H1 (cell line): ENCODE measurements around the gene KRTAP12-2. TPM values are rescaled to one million over a fixed set of nuclear protein-coding genes. Genes with fewer than 3 reads are reported as not detected.
A peak's percentile ranks its signal among the peaks of the same experiment; 100 is the strongest.

Experiments used
- CTCF ChIA-PET: fragments of 300-600 bp; sonication (Branson Sonifier 250); formaldehyde crosslinking; loops from one replicate; lab custom pipeline; 2021; ENCODE audit not compliant: partially characterized antibody; lab: Charles Lee
- POLR2A ChIA-PET: fragments of 300-600 bp; sonication (Branson Sonifier 250); formaldehyde crosslinking; loops from one replicate; lab custom pipeline; 2021; ENCODE audit warnings: inconsistent platforms; ENCODE audit not compliant: partially characterized antibody; lab: Charles Lee
- DNase-seq, 2 experiments: peaks; one replicate each; pipeline versions ENCODE4 v3.0.0 to v3.0.0-alpha.2; 2010 to 2022; ENCODE audit warnings: low spot score in 2 of 2, low read depth in 1 of 2, mixed read lengths in 1 of 2
- FAIRE-seq: peaks from 2 replicates; lab custom pipeline; 2011; peaks lifted over from hg19 to GRCh38; lab: Jason Lieb, UNC
- H2AFZ ChIP-seq: 2 replicates; pipeline ENCODE4 v1.8.1; 2012; ENCODE audit warnings: low read length, inconsistent platforms
- H2AK5ac ChIP-seq: 2 replicates; pipeline ENCODE4 v1.6.1; 2013; ENCODE audit warnings: low read depth, low read length
- H2BK120ac ChIP-seq: replicated peaks from 2 replicates; pipeline ENCODE3; 2013; ENCODE audit warnings: low read depth, low read length, inconsistent platforms
- H2BK12ac ChIP-seq: 2 replicates; pipeline ENCODE4 v1.6.1; 2013; ENCODE audit warnings: low read depth, low read length
- H2BK15ac ChIP-seq: 2 replicates; pipeline ENCODE4 v1.6.1; 2013; ENCODE audit warnings: low read length
- H2BK20ac ChIP-seq: 2 replicates; pipeline ENCODE4 v1.6.1; 2013; ENCODE audit warnings: low read length
- H2BK5ac ChIP-seq: 2 replicates; pipeline ENCODE4 v1.6.1; 2013; ENCODE audit warnings: low read depth, low read length
- H3K14ac ChIP-seq: 2 replicates; pipeline ENCODE4 v1.6.1; 2013; ENCODE audit warnings: inconsistent platforms; ENCODE audit not compliant: insufficient read length
- H3K18ac ChIP-seq: 2 replicates; pipeline ENCODE4 v1.6.1; 2013; ENCODE audit warnings: low read length; ENCODE audit errors: extremely low read depth
- H3K23ac ChIP-seq: 2 replicates; pipeline ENCODE4 v1.6.1; 2013; ENCODE audit warnings: inconsistent platforms; ENCODE audit not compliant: insufficient read length
- H3K23me2 ChIP-seq: 2 replicates; pipeline ENCODE4 v1.6.1; 2013; ENCODE audit warnings: low read depth, low read length
- H3K27ac ChIP-seq: 2 replicates; pipeline ENCODE4 v1.6.1; 2011; ENCODE audit warnings: low read depth, low read length, inconsistent platforms
- H3K27me3 ChIP-seq, 4 experiments: replicated peaks in 1 of 4; 1 replicate in 1 of 4; 2 replicates in 3 of 4; pipeline versions ENCODE4 v1.6.1 to v1.8.1; 2011 to 2013; ENCODE audit warnings: low read length in 3 of 4, mild to moderate bottlenecking in 3 of 4, inconsistent platforms in 2 of 4, mixed read lengths in 2 of 4, moderate library complexity in 1 of 4; ENCODE audit not compliant: control insufficient read depth in 3 of 4, insufficient read depth in 3 of 4; ENCODE audit errors: extremely low read depth in 1 of 4
- H3K36me3 ChIP-seq, 4 experiments: 2 replicates each; pipeline versions ENCODE4 v1.6.1 to v1.8.1; 2011 to 2013; ENCODE audit warnings: mild to moderate bottlenecking in 4 of 4, low read length in 3 of 4, moderate library complexity in 2 of 4, control low read depth in 1 of 4, inconsistent platforms in 1 of 4; ENCODE audit not compliant: insufficient read depth in 4 of 4, control insufficient read depth in 2 of 4
- H3K4ac ChIP-seq: replicated peaks from 2 replicates; pipeline ENCODE3; 2013; ENCODE audit warnings: low read length, low read depth, mixed read lengths, inconsistent platforms; ENCODE audit not compliant: insufficient read length
- H3K4me1 ChIP-seq, 4 experiments: replicated peaks in 1 of 4; 1 replicate in 1 of 4; 2 replicates in 3 of 4; pipeline versions ENCODE4 v1.6.1 to v1.8.1; 2011 to 2013; ENCODE audit warnings: low read length in 3 of 4, inconsistent platforms in 2 of 4, mixed read lengths in 1 of 4; ENCODE audit not compliant: insufficient read depth in 4 of 4, control insufficient read depth in 3 of 4
- H3K4me2 ChIP-seq, 2 experiments: 2 replicates each; pipeline versions ENCODE4 v1.6.1 to v1.8.1; 2011 to 2013; ENCODE audit warnings: low read depth in 2 of 2, low read length in 2 of 2, control low read depth in 1 of 2, inconsistent platforms in 1 of 2, mild to moderate bottlenecking in 1 of 2; ENCODE audit not compliant: insufficient read depth in 1 of 2
- H3K4me3 ChIP-seq, 4 experiments: fragments of 200-600, 300-600 bp in 1 of 4; sonication (generic), shearing (Covaris generic), sonication (Bioruptor Twin) in 1 of 4; 2 replicates each; pipeline versions ENCODE4 v1.5.1 to v1.8.1; 2011 to 2016; ENCODE audit warnings: low read length in 4 of 4, low read depth in 3 of 4, control low read depth in 2 of 4, inconsistent platforms in 2 of 4, mild to moderate bottlenecking in 2 of 4, mixed read lengths in 1 of 4, moderate library complexity in 1 of 4; ENCODE audit not compliant: insufficient read depth in 2 of 4; ENCODE audit errors: extremely low read depth in 1 of 4
- H3K56ac ChIP-seq: replicated peaks from 2 replicates; pipeline ENCODE3; 2013; ENCODE audit warnings: low read depth, mild to moderate bottlenecking, mixed read lengths, low read length, inconsistent platforms; ENCODE audit not compliant: insufficient read length
- H3K79me1 ChIP-seq: 2 replicates; pipeline ENCODE4 v1.6.1; 2013; ENCODE audit warnings: low read depth, low read length, control low read depth
- H3K79me2 ChIP-seq, 2 experiments: 2 replicates each; pipeline versions ENCODE4 v1.6.1 to v1.8.1; 2012 to 2013; ENCODE audit warnings: low read length in 2 of 2, mild to moderate bottlenecking in 2 of 2, inconsistent platforms in 1 of 2; ENCODE audit not compliant: insufficient read depth in 2 of 2, control insufficient read depth in 1 of 2
- H3K9ac ChIP-seq, 4 experiments: replicated peaks in 1 of 4; 1 replicate in 1 of 4; 2 replicates in 3 of 4; pipeline versions ENCODE4 v1.6.1 to v1.8.1; 2011 to 2013; ENCODE audit warnings: low read depth in 3 of 4, low read length in 3 of 4, control low read depth in 2 of 4, mild to moderate bottlenecking in 2 of 4, moderate library complexity in 2 of 4, inconsistent platforms in 1 of 4; ENCODE audit errors: extremely low read depth in 1 of 4
- H3K9me3 ChIP-seq, 2 experiments: 2 replicates each; pipeline versions ENCODE4 v1.6.1 to v1.8.1; 2012 to 2013; ENCODE audit warnings: mild to moderate bottlenecking in 2 of 2, moderate library complexity in 2 of 2, control low read depth in 1 of 2, inconsistent platforms in 1 of 2, low read depth in 1 of 2, low read length in 1 of 2, mixed read lengths in 1 of 2; ENCODE audit not compliant: insufficient read depth in 2 of 2
- H4K20me1 ChIP-seq, 2 experiments: replicated peaks in 1 of 2; 2 replicates each; pipeline versions ENCODE3 to v1.8.1; 2011 to 2013; ENCODE audit warnings: inconsistent platforms in 2 of 2, low read length in 2 of 2, mild to moderate bottlenecking in 1 of 2; ENCODE audit not compliant: insufficient read depth in 2 of 2, control insufficient read depth in 1 of 2
- H4K5ac ChIP-seq: 2 replicates; pipeline ENCODE4 v1.6.1; 2013; ENCODE audit warnings: low read length, low read depth, mixed read lengths, inconsistent platforms; ENCODE audit not compliant: insufficient read length
- H4K8ac ChIP-seq: 2 replicates; pipeline ENCODE4 v1.8.0; 2013; ENCODE audit warnings: mild to moderate bottlenecking, moderate library complexity, low read length, inconsistent platforms; ENCODE audit not compliant: insufficient read depth; ENCODE audit errors: extremely low read depth
- H4K91ac ChIP-seq: replicated peaks from 2 replicates; pipeline ENCODE3; 2013; ENCODE audit warnings: low read length, mixed read lengths, inconsistent platforms; ENCODE audit not compliant: insufficient read length
- BCL11A ChIP-seq, 2 experiments: IDR thresholded peaks; one replicate each; pipeline ENCODE4 v1.6.1; 2011; ENCODE audit warnings: low read depth in 2 of 2, low read length in 2 of 2, mild to moderate bottlenecking in 2 of 2
- CBX8 ChIP-seq: fragments of 300-800, 300-1000 bp; sonication (generic); IDR thresholded peaks from 2 replicates; pipeline ENCODE4 v1.7.1; 2016; ENCODE audit warnings: low read depth, low read length, borderline replicate concordance
- CHD1 ChIP-seq: IDR thresholded peaks from 2 replicates; pipeline ENCODE4 v1.6.1; 2012; ENCODE audit warnings: low read depth, low read length, improper control_type of control experiment
- E2F6 ChIP-seq: IDR thresholded peaks from 2 replicates; pipeline ENCODE4 v1.6.1; 2012; ENCODE audit warnings: inconsistent platforms
- EGR1 ChIP-seq: IDR thresholded peaks from 2 replicates; pipeline ENCODE4 v1.6.1; 2011; ENCODE audit warnings: low read depth, low read length, borderline replicate concordance
- JUN ChIP-seq: IDR thresholded peaks from 2 replicates; pipeline ENCODE4 v1.6.1; 2011; ENCODE audit warnings: low read depth, mild to moderate bottlenecking, improper control_type of control experiment, low read length
- NANOG ChIP-seq: IDR thresholded peaks from 2 replicates; pipeline ENCODE4 v1.6.1; 2011; ENCODE audit warnings: low read length, low read depth, mild to moderate bottlenecking, inconsistent platforms; ENCODE audit not compliant: insufficient read depth, poor library complexity, severe bottlenecking
- PHF8 ChIP-seq: fragments of 200-600 bp; sonication (generic); conservative IDR thresholded peaks from 2 replicates; pipeline ENCODE4 v1.7.1; 2012; ENCODE audit warnings: low read depth, mild to moderate bottlenecking, inconsistent platforms, low read length, moderate library complexity
- POLR2AphosphoS5 ChIP-seq: IDR thresholded peaks from 2 replicates; pipeline ENCODE4 v1.6.1; 2011; ENCODE audit warnings: low read depth, low read length
- RAD21 ChIP-seq, 2 experiments: IDR thresholded peaks in 1 of 2; conservative IDR thresholded peaks in 1 of 2; 2 replicates each; pipeline ENCODE4 v1.6.1; 2011; ENCODE audit warnings: low read depth in 2 of 2, low read length in 2 of 2, improper control_type of control experiment in 1 of 2, inconsistent platforms in 1 of 2, mild to moderate bottlenecking in 1 of 2, moderate library complexity in 1 of 2
- RFX5 ChIP-seq: IDR thresholded peaks from 2 replicates; pipeline ENCODE4 v1.6.1; 2011; ENCODE audit warnings: low read depth, low read length, improper control_type of control experiment, borderline replicate concordance
- WGBS, 2 experiments: shearing (Covaris generic) in 1 of 2; methylation state at CpG; one replicate each; pipeline versions ENCODE4 v1.1.6 to v1.1.7; 2013 to 2015; ENCODE audit warnings: low lambda C conversion rate in 2 of 2, mixed read lengths in 2 of 2, inconsistent platforms in 1 of 2, low coverage in 1 of 2, missing lambda C conversion rate in 1 of 2; ENCODE audit not compliant: insufficient replicate concordance in 2 of 2, insufficient coverage in 1 of 2, insufficient read length in 1 of 2; ENCODE audit errors: extremely low coverage in 1 of 2, missing lambda C conversion rate in 1 of 2; 5-methylcytosine and 5-hydroxymethylcytosine counted together
- polyA plus RNA-seq, 7 experiments: library from polyadenylated mRNA; depleted of rRNA in 3 of 7; stranded (reverse) in 5 of 7; unstranded in 2 of 7; fragments of >200 nt in 5 of 7; fragments of 200-250 nt in 2 of 7; gene quantifications; 1 replicate in 5 of 7; 2 replicates in 1 of 7; 4 replicates in 1 of 7; pipeline versions ENCODE4 v1.2.1 to v1.2.3, GENCODE V29; 2011 to 2013; ENCODE audit warnings: missing spikeins in 2 of 7, mixed read lengths in 2 of 7
- total RNA-seq: library from RNA; stranded (reverse); fragmentation: NEBNext Ultra II Directional; extraction: Animal tissue kit (Norgen Biotek cat#: 25700); gene quantifications from 2 replicates; pipeline ENCODE4 v1.2.1, GENCODE V29; 2021

KRTAP12-2 gene
- total and polyA plus RNA-seq, 2 of the 8 experiments (the other 6 are each of a cell fraction or from before 2014, with no cell fraction given), result 0.50 TPM; not detected in 1

GRCh38 chr21:44686843-44687561 is 20.3 kb upstream of the KRTAP12-2 start:
- H2AFZ ChIP-seq, result no peak overlapping the region
- 81% methylated on average over 25 of the region's 25 CpGs; no CpG with 5 or more reads in 1 of the 2 experiments for WGBS, 2 experiments
- H4K20me1 ChIP-seq, result no peaks in the 10 kb centered on the region
- H4K91ac ChIP-seq, result peak overlapping the region; percentile 59
- H3K79me1 ChIP-seq, result no peaks in the 10 kb centered on the region
- no peaks in the 10 kb centered on the region for H3K23me2 ChIP-seq
- H4K8ac ChIP-seq, result no peak overlapping the region
- peak overlapping the region; percentile 32 for H4K5ac ChIP-seq
- no peaks in the 10 kb centered on the region for H3K36me3 ChIP-seq
- no peak overlapping the region for H3K23ac ChIP-seq
- H2BK15ac ChIP-seq, result 0 out of 2 replicates have a peak overlapping the region, but pooled peaks have one; percentile 61
- H3K9me3 ChIP-seq, result no peaks in the 10 kb centered on the region
- H2AK5ac ChIP-seq, result peak overlapping the region; percentile 69
- H3K27ac ChIP-seq, result no peak overlapping the region
- H3K4me2 ChIP-seq, result peak overlapping the region; percentile 16 to 37; a peak in 2 of 4 replicates
- no peak overlapping the region for H3K4me3 ChIP-seq
- H2BK20ac ChIP-seq, result peak overlapping the region; percentile 86; the same call in 1 of the 2 replicates
- H3K18ac ChIP-seq, result peak overlapping the region; percentile 99
- no peaks in the 10 kb centered on the region for H3K27me3 ChIP-seq
- no peak overlapping the region; a peak in 1 of 7 replicates for H3K9ac ChIP-seq
- H3K4ac ChIP-seq, result no peak overlapping the region
- H2BK120ac ChIP-seq, result peak overlapping the region; percentile 31
- H3K14ac ChIP-seq, result no peak overlapping the region
- peak overlapping the region; percentile 78; the same call in 1 of the 2 replicates for H2BK5ac ChIP-seq
- peaks cover 5 to 11% (median 9%) of the 10 kb centered on the region in 4 experiments for H3K4me1 ChIP-seq
- no peak overlapping the region for H3K56ac ChIP-seq
- ChIA-PET POLR2A (no interaction called here), CTCF (interaction anchor here (0.8 to 2.5 kb wide), 10 partner anchors 9 to 196 kb away, joined by 3 to 13 read pairs (median 3); partner anchors contain the start of gene KRTAP10-12)
- no peaks in the 10 kb centered on the region for H3K79me2 ChIP-seq
- FAIRE-seq, result no peak
- no peak for DNase-seq
- H2BK12ac ChIP-seq, result peak overlapping the region; percentile 68; the same call in 1 of the 2 replicates
- no peak for TF ChIP-seq POLR2AphosphoS5
- TF ChIP-seq E2F6, result no peak
- TF ChIP-seq CHD1, result no peak
- TF ChIP-seq PHF8, result no peak
- no peak for TF ChIP-seq RFX5
- TF ChIP-seq JUN, result no peak
- TF ChIP-seq NANOG, result no peak
- no peak for TF ChIP-seq BCL11A (IDR thresholded peaks at IDR 0.05; ENCODE audit: low read depth in 2 of 2, low read length in 2 of 2)
- no peak for TF ChIP-seq CBX8
- no peak for TF ChIP-seq EGR1
- no peak for TF ChIP-seq RAD21 (IDR thresholded peaks at IDR 0.05 in 1 of 2, conservative IDR thresholded peaks at IDR 0.05 in 1 of 2; ENCODE audit: low read depth in 2 of 2, low read length in 2 of 2)
